GM18502 (cell line): ENCODE results near the gene SGSM1.
"Not testable (repeated sequence)": the region's sequence is repeated elsewhere in the genome, so short reads cannot be mapped to it uniquely, and the experiment has no call there.

Experiments
- ATAC-seq: cut with Tn5 transposase; IDR thresholded peaks from one replicate; pipeline ENCODE4 v1.9.1; 2021; ENCODE audit warnings: mild to moderate bottlenecking; ENCODE audit not compliant: unreplicated experiment, poor library complexity

Gene SGSM1

GRCh38 chr22:24893341-24894070 lies 87.5 kb downstream of the SGSM1 start:
- ATAC-seq, result no peak

- no peak for ATAC-seq
Measured at GRCh38 chr22:24894220-24894975, 88.4 kb downstream of the SGSM1 start.

- no peak for ATAC-seq
Measured at GRCh38 chr22:24894998-24895397, 89.0 kb downstream of the SGSM1 start.

GRCh38 chr22:24901448-24901847 lies 95.4 kb downstream of the SGSM1 start:
- ATAC-seq, result no peak

- no peak for ATAC-seq
Measured at GRCh38 chr22:24905909-24906308, 99.9 kb downstream of the SGSM1 start.

GRCh38 chr22:24907101-24907500 lies 101.1 kb downstream of the SGSM1 start:
- not testable (repeated sequence) for ATAC-seq

- no peak for ATAC-seq
Measured at GRCh38 chr22:24920029-24920428, 114.0 kb downstream of the SGSM1 start.

GRCh38 chr22:24925586-24926427 lies 119.8 kb downstream of the SGSM1 start:
- no peak for ATAC-seq

GRCh38 chr22:24926428-24926725 lies 120.4 kb downstream of the SGSM1 start:
- ATAC-seq, result no peak

GRCh38 chr22:24926849-24927579 lies 121.0 kb downstream of the SGSM1 start:
- no peak for ATAC-seq

GRCh38 chr22:24928322-24928721 lies 122.3 kb downstream of the SGSM1 start:
- ATAC-seq, result no peak

- ATAC-seq, result no peak
Measured at GRCh38 chr22:24930678-24931077, 124.7 kb downstream of the SGSM1 start.

GRCh38 chr22:24935771-24936483 lies 129.9 kb downstream of the SGSM1 start:
- ATAC-seq, result no peak

- no peak for ATAC-seq
Measured at GRCh38 chr22:24937114-24937513, 131.1 kb downstream of the SGSM1 start.

- no peak for ATAC-seq
Measured at GRCh38 chr22:24938741-24939341, 132.8 kb downstream of the SGSM1 start.

GRCh38 chr22:24942301-24942700 lies 136.3 kb downstream of the SGSM1 start:
- no peak for ATAC-seq

- ATAC-seq, result no peak
Measured at GRCh38 chr22:24944217-24944937, 138.4 kb downstream of the SGSM1 start.

- ATAC-seq, result no peak
Measured at GRCh38 chr22:24945430-24945829, 139.4 kb downstream of the SGSM1 start.

- ATAC-seq, result no peak
Measured at GRCh38 chr22:24947383-24947782, 141.4 kb downstream of the SGSM1 start.
